ENCODE results near the gene GPHA2. TPM values are rescaled to one million over a fixed set of nuclear protein-coding genes. Genes with fewer than 3 reads are reported as not detected.

Gene GPHA2
- total and polyA plus RNA-seq, 2 of the 13 experiments (the other 11 are each of a cell fraction or from before 2014, with no cell fraction given) = 13.0 to 19.1 TPM

- TF ChIP-seq TSC22D2 (CRISPR knock-in tag; IDR thresholded peaks at IDR 0.05; ENCODE audit: borderline replicate concordance) = no peak
- 0 out of 2 replicates have a peak, but pooled peaks have one; percentile 18 for TF ChIP-seq ZNF441 (CRISPR knock-in tag; IDR thresholded peaks at IDR 0.05; ENCODE audit: borderline replicate concordance)
- TF ChIP-seq ZNF841 (CRISPR knock-in tag; IDR thresholded peaks at IDR 0.05; ENCODE audit: borderline replicate concordance) = no peak
- TF ChIP-seq LRRFIP1 (CRISPR knock-in tag; conservative IDR thresholded peaks at IDR 0.05) = no peak
- no peak; the same call in 1 of the 2 replicates for TF ChIP-seq EED (CRISPR knock-in tag; IDR thresholded peaks at IDR 0.05)
- no peak; the same call in 1 of the 2 replicates for TF ChIP-seq ZSCAN12 (CRISPR knock-in tag; IDR thresholded peaks at IDR 0.05)
- TF ChIP-seq TBX2 (CRISPR knock-in tag; IDR thresholded peaks at IDR 0.05; ENCODE audit: borderline replicate concordance) = peak; percentile 67; the same call in 1 of the 2 replicates
- TF ChIP-seq PHF5A (CRISPR knock-in tag; IDR thresholded peaks at IDR 0.05; ENCODE audit: low read depth, unreplicated experiment) = no peak
- TF ChIP-seq ISX (CRISPR knock-in tag; conservative IDR thresholded peaks at IDR 0.05) = no peak
- TF ChIP-seq PREB (CRISPR knock-in tag; IDR thresholded peaks at IDR 0.05) = no peak
- TF ChIP-seq HOXA3 (CRISPR knock-in tag; IDR thresholded peaks at IDR 0.05) = peak; percentile 67; the same call in 1 of the 2 replicates
- no peak for TF ChIP-seq ZNF451 (CRISPR knock-in tag; IDR thresholded peaks at IDR 0.05)
- TF ChIP-seq NFRKB (IDR thresholded peaks at IDR 0.05) = no peak
- peak; percentile 85 for TF ChIP-seq SAFB2 (CRISPR knock-in tag; IDR thresholded peaks at IDR 0.05; ENCODE audit: borderline replicate concordance, low read depth)
- TF ChIP-seq RFX3 (CRISPR knock-in tag; IDR thresholded peaks at IDR 0.05) = no peak
- TF ChIP-seq ZC3H4 (CRISPR knock-in tag; IDR thresholded peaks at IDR 0.05; ENCODE audit: borderline replicate concordance) = no peak
- peak; percentile 48; the same call in 1 of the 2 replicates for TF ChIP-seq PITX1 (CRISPR knock-in tag; IDR thresholded peaks at IDR 0.05)
- TF ChIP-seq TRIM22 (IDR thresholded peaks at IDR 0.05) = no peak
- TF ChIP-seq ZNF232 (CRISPR knock-in tag; IDR thresholded peaks at IDR 0.05; ENCODE audit: borderline replicate concordance) = peak; percentile 40; the same call in 1 of the 2 replicates
- TF ChIP-seq FOXA1 (IDR thresholded peaks at IDR 0.05) = no peak
- no peak for TF ChIP-seq FOXA1 (CRISPR knock-in tag; IDR thresholded peaks at IDR 0.05)
- TF ChIP-seq ZNF180 (CRISPR knock-in tag; IDR thresholded peaks at IDR 0.05; ENCODE audit: borderline replicate concordance, low read depth) = no peak
- TF ChIP-seq ZNF333 (CRISPR knock-in tag; IDR thresholded peaks at IDR 0.05; ENCODE audit: borderline replicate concordance) = no peak
- TF ChIP-seq ARNT (IDR thresholded peaks at IDR 0.05) = no peak
- no peak for TF ChIP-seq ZNF878 (CRISPR knock-in tag; IDR thresholded peaks at IDR 0.05)
- no peak for TF ChIP-seq RORA (CRISPR knock-in tag; IDR thresholded peaks at IDR 0.05)
- no peak for TF ChIP-seq CENPX (CRISPR knock-in tag; IDR thresholded peaks at IDR 0.05)
Measured at GRCh38 chr11:64923944-64924909, 11.5 kb downstream of the GPHA2 start, which contains the start of gene PPP2R5B (continued).

All from HepG2 (cell line).